Erythroblast (primary cell): Measurements from ENCODE around the gene PTGIS.

ENCODE experiments used
- GATA1 ChIP-seq: IDR thresholded peaks from 2 replicates; pipeline ENCODE4 v1.6.1; 2011; ENCODE audit warnings: low read depth, mild to moderate bottlenecking, control low read depth, low read length, moderate library complexity
- POLR2A ChIP-seq: IDR thresholded peaks from 2 replicates; pipeline ENCODE4 v1.6.1; 2011; ENCODE audit warnings: mild to moderate bottlenecking, low read length

DNA sequence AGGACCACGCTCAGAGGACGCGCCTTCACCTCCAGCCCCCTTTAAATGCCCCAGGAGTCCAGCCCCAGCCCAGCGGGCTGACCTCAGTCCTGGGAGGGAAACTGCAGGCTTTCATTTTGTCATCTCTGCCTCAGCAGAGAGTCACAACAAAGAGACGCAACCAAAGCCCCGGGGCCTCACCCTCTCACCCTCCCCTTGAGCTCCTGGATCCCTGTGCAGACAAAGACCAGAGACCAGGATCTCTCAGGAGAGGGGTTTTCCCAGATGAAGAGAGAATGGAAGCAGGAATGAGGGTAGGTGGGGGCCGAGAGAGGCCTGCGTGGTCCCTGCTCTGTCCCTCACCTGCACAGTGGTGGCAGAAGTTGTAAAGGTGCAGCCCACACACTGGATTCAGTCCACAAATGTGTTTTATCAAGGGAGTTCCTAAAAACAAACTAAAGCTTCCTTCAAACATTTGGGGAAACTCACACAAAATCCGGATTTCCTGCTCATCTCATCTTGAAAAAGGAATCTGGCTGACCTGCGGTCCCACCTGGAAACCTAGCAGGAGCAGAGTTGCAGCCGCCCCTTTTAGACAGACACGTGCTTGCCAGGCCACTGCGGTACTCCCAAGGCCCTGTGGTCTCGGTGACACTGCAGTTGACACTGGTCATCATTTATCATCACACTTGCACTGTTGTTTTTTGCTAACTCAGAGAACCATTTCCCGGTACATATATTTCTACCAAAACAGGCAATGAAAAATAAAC lies 27.1 kb downstream of the PTGIS start:
- no peak for TF ChIP-seq POLR2A
- TF ChIP-seq GATA1: no peak
